Breast epithelium (tissue), 4 donors: ENCODE results near the gene HBQ1. TPM values are rescaled to one million over a fixed set of nuclear protein-coding genes. Genes with fewer than 3 reads are reported as not detected.
"Not testable (repeated sequence)": the region's sequence is repeated elsewhere in the genome, so short reads cannot be mapped to it uniquely, and the experiment has no call there.

Experiments
- DNase-seq, 2 donors: peaks; one replicate each; pipeline ENCODE4 v3.0.0-alpha.2; 2019; ENCODE audit warnings: low spot score in 2 of 2
- H3K27ac ChIP-seq, 2 donors: fragments of 200-600 bp; sonication (generic) in 1 of 2; one replicate each; pipeline ENCODE4 v1.5.1; 2016 to 2019; ENCODE audit warnings: mild to moderate bottlenecking in 1 of 2
- H3K27me3 ChIP-seq, 2 donors: fragments of 200-600 bp; sonication (generic) in 1 of 2; one replicate each; pipeline versions ENCODE4 v1.5.1 to v1.6.0; 2017 to 2019; ENCODE audit warnings: control low read depth in 1 of 2, mild to moderate bottlenecking in 1 of 2
- H3K36me3 ChIP-seq: fragments of 200-600 bp; one replicate; pipeline ENCODE4 v1.5.1; 2019
- H3K4me1 ChIP-seq, 2 donors: fragments of 200-600 bp; sonication (generic); one replicate each; pipeline ENCODE4 v1.5.1; 2016 to 2019; ENCODE audit warnings: control low read depth in 1 of 2
- H3K4me3 ChIP-seq, 3 donors: fragments of 200-600 bp; sonication (generic); 1 replicate in 2 of 3; 2 replicates in 1 of 3; pipeline ENCODE4 v1.5.1; 2016 to 2019; ENCODE audit warnings: mild to moderate bottlenecking in 3 of 3, moderate library complexity in 2 of 3
- H3K9me3 ChIP-seq, 2 donors: fragments of 200-600 bp; sonication (generic) in 1 of 2; one replicate each; pipeline ENCODE4 v1.5.1; 2016 to 2019; ENCODE audit warnings: control low read depth in 1 of 2
- CTCF ChIP-seq, 3 donors: fragments of 450-650 bp; IDR thresholded peaks; one replicate each; pipeline ENCODE4 v1.5.1; 2016 to 2017; ENCODE audit warnings: antibody characterized with exemption in 3 of 3, mild to moderate bottlenecking in 3 of 3, moderate library complexity in 3 of 3
- POLR2A ChIP-seq: fragments of 450-650 bp; IDR thresholded peaks from one replicate; pipeline ENCODE4 v1.6.1; 2016; ENCODE audit warnings: antibody characterized with exemption, mild to moderate bottlenecking, moderate library complexity
- POLR2AphosphoS5 ChIP-seq, 3 donors: sonication (generic); formaldehyde crosslinking; IDR thresholded peaks; one replicate each; pipeline ENCODE4 v1.6.1; 2017; ENCODE audit warnings: antibody characterized with exemption in 3 of 3
- intact Hi-C: fragments of 100-400 bp; cut with DNase I; formaldehyde crosslinking; loops from one replicate; pipeline ENCODE4 v1.15.1; 2023; ENCODE audit warnings: low total_unique reads
- total RNA-seq, 3 donors: library from RNA; depleted of rRNA; stranded (reverse); fragments of >200 nt; gene quantifications; one replicate each; pipeline ENCODE4 v1.1.0, GENCODE V29; 2016

Gene HBQ1
- total RNA-seq, 3 donors from 2014 or later: not detected

GRCh38 chr16:229731-230281 is 49.5 kb downstream of the HBQ1 start:
- no peak for TF ChIP-seq CTCF (IDR thresholded peaks at IDR 0.05)
- TF ChIP-seq POLR2A: no peak
- no peak for TF ChIP-seq POLR2AphosphoS5 (IDR thresholded peaks at IDR 0.05)
- H3K36me3 ChIP-seq: no peaks in the 10 kb centered on the region
- H3K27ac ChIP-seq: peak overlapping the region; percentile 95 to 99
- no peaks in the 10 kb centered on the region for H3K27me3 ChIP-seq
- no peaks in the 10 kb centered on the region for H3K9me3 ChIP-seq
- DNase-seq: no peak
- H3K4me1 ChIP-seq: peaks cover 0 to 12% of the 10 kb centered on the region in 2 donors
- intact Hi-C loops: loop anchor here (10.0 kb wide), 1 partner anchor 125 kb away; the partner anchor contains the start of gene AXIN1
- H3K4me3 ChIP-seq: peak overlapping the region; percentile 69 to 99 (median 90)

- H3K27me3 ChIP-seq, DNase-seq, H3K9me3 ChIP-seq, H3K27ac ChIP-seq, H3K4me3 ChIP-seq, H3K36me3 ChIP-seq: not testable (repeated sequence)
- H3K4me1 ChIP-seq: peaks cover 0 to 12% of the 10 kb centered on the region in 2 donors
- intact Hi-C loops: loop anchor here (10.0 kb wide), 1 partner anchor 124 kb away; the partner anchor contains the start of gene AXIN1
Measured at GRCh38 chr16:230351-230750, 50.1 kb downstream of the HBQ1 start.

Other genes with a start within 250 kb of the HBQ1 start
- gene POLR3K, start 126.9 kb upstream of the HBQ1 start, total RNA-seq: 1 to 10 TPM; 3.8 to 6.9 (median 6.6) TPM
- 10 to 100 TPM; 17.4 to 23.9 (median 17.9) TPM for gene SNRNP25, start 126.6 kb upstream of the HBQ1 start, total RNA-seq
- 10 to 100 TPM; 29.0 to 43.3 (median 42.6) TPM for gene RHBDF1, start 107.8 kb upstream of the HBQ1 start, total RNA-seq
- 100 to 1,000 TPM in 1 of 3 donors, 10 to 100 TPM in 2; 86.9 to 112 (median 89.1) TPM for gene MPG, start 102.2 kb upstream of the HBQ1 start, total RNA-seq
- gene NPRL3, start 41.8 kb upstream of the HBQ1 start, total RNA-seq: 10 to 100 TPM; 14.2 to 23.4 (median 22.3) TPM
- not detected for gene HBZ, start 27.8 kb upstream of the HBQ1 start, total RNA-seq
- 1 to 10 TPM in 1 of 3 donors, not detected in 2; 1.3 TPM for gene HBM, start 14.5 kb upstream of the HBQ1 start, total RNA-seq
- 10 to 100 TPM; 46.4 to 83.6 (median 52.2) TPM for gene HBA2, start 7.6 kb upstream of the HBQ1 start, total RNA-seq
- 10 to 100 TPM in 2 of 3 donors, 1 to 10 TPM in 1; 5.6 to 15.2 (median 10.4) TPM for gene HBA1, start 3.8 kb upstream of the HBQ1 start, total RNA-seq
- gene LUC7L, start 49.0 kb downstream of the HBQ1 start, total RNA-seq: 100 to 1,000 TPM in 2 of 3 donors, 10 to 100 TPM in 1; 60.6 to 135 (median 107) TPM
- 10 to 100 TPM; 40.6 to 69.3 (median 44.1) TPM for gene FAM234A, start 54.4 kb downstream of the HBQ1 start, total RNA-seq
- 1 to 10 TPM; 3.1 to 7.5 (median 5.9) TPM for gene RGS11, start 95.5 kb downstream of the HBQ1 start, total RNA-seq
- gene ARHGDIG, start 100.1 kb downstream of the HBQ1 start, total RNA-seq: 1 to 10 TPM in 2 of 3 donors, under 1 TPM in 1; 0.80 to 2.3 (median 1.6) TPM
- not detected for gene PDIA2, start 102.7 kb downstream of the HBQ1 start, total RNA-seq
- gene AXIN1, start 172.3 kb downstream of the HBQ1 start, total RNA-seq: 10 to 100 TPM; 16.5 to 22.6 (median 22.4) TPM
- 10 to 100 TPM; 67.0 to 78.7 (median 69.0) TPM for gene MRPL28, start 190.1 kb downstream of the HBQ1 start, total RNA-seq
- gene PGAP6, start 201.5 kb downstream of the HBQ1 start, total RNA-seq: 10 to 100 TPM; 24.5 to 49.5 (median 36.7) TPM
- gene NME4, start 216.7 kb downstream of the HBQ1 start, total RNA-seq: 100 to 1,000 TPM in 1 of 3 donors, 10 to 100 TPM in 2; 46.5 to 118 (median 78.0) TPM
- 10 to 100 TPM; 19.4 to 30.5 (median 28.7) TPM for gene DECR2, start 221.4 kb downstream of the HBQ1 start, total RNA-seq
- gene RAB11FIP3, start 245.2 kb downstream of the HBQ1 start, total RNA-seq: 10 to 100 TPM; 22.0 to 44.6 (median 24.5) TPM